Mononuclear cell (primary cell): ENCODE results near the gene GFM1. TPM values are rescaled to one million over a fixed set of nuclear protein-coding genes. Genes with fewer than 3 reads are reported as not detected.
"Not testable (repeated sequence)": the region's sequence is repeated elsewhere in the genome, so short reads cannot be mapped to it uniquely, and the experiment has no call there.

Experiments used
- H3K27me3 ChIP-seq: 2 replicates; pipeline ENCODE4 v1.6.0; 2011; ENCODE audit warnings: low read length, control low read depth; ENCODE audit not compliant: insufficient read depth
- H3K4me1 ChIP-seq: 2 replicates; pipeline ENCODE4 v1.5.1; 2011; ENCODE audit warnings: mild to moderate bottlenecking, low read length, control low read depth; ENCODE audit not compliant: insufficient read depth
- H3K4me3 ChIP-seq: 2 replicates; pipeline ENCODE4 v1.5.1; 2011; ENCODE audit warnings: mild to moderate bottlenecking, low read length, moderate library complexity
- H3K9me3 ChIP-seq: 2 replicates; pipeline ENCODE4 v1.5.1; 2011; ENCODE audit warnings: low read depth, mild to moderate bottlenecking, control low read depth, low read length
- total RNA-seq: library from RNA; depleted of rRNA; stranded (reverse); fragments of >200 nt; gene quantifications from one replicate; pipeline ENCODE4 v1.2.3, GENCODE V29; 2012

Gene GFM1
- total RNA-seq, 1 donor = 34.0 TPM

DNA sequence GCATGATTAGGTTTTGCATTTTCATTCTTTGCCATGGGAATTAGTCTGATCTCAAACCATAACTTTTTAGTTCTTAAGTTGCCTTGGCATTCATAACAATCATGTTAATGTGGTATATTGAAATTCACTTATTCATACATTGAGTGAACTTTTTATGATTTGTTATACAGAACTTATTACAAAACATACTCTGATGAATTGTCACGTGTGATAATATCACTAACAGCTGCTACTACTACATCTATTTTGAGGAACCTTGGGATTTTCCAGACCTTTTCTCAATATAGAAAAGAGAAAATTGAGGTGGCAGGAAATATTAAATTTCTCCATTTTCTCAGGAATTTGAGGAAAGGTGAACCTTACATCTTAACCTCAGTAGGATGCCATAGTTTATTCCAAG is 18.9 kb downstream of the GFM1 start:
- H3K27me3 ChIP-seq = no peaks in the 10 kb centered on the region
- no peaks in the 10 kb centered on the region for H3K4me1 ChIP-seq
- no peaks in the 10 kb centered on the region for H3K9me3 ChIP-seq
- H3K4me3 ChIP-seq = no peak overlapping the region

DNA sequence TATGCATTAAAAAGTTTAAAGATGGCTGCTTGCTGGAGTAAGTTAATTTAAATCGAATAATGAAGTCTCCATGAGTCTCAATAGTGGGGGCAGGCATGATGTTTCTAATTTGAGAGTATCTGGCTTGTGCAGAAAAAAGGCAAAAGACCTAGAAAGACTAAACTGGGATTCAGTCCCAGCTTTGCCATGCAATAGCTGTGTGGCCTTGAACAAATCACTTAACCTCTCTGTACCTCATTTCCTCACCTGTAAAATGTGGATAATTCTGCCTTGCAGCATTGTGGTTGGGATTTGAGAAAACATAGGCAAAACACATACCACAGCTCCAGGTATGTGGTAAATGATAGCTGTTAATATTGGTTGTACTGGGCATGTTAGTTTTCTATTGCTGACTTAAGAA is 19.5 kb downstream of the GFM1 start:
- H3K9me3 ChIP-seq = no peaks in the 10 kb centered on the region
- H3K4me3 ChIP-seq = no peak overlapping the region
- no peaks in the 10 kb centered on the region for H3K4me1 ChIP-seq
- H3K27me3 ChIP-seq = no peaks in the 10 kb centered on the region

DNA sequence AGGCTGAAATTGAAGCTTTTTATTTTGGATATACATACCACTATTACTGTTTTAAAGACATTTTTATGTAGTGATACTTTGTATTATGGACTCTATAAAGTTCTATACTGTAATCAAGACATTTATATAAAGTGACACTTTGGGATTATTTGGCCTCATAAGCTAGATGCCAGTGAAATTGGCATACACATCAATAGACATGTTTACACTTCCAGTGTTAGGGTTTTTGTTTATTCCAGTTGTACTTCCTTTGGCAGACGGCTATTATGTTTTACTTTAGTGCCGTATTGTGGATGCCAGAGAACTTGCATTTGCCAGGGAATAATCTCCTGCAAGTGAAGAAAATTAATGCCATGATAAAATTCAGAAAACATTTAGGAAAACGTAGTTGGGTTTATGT is 22.1 kb downstream of the GFM1 start:
- Histone ChIP-seq H3K4me1 (no peaks in the 10 kb centered on the region), H3K4me3 (no peak overlapping the region), H3K27me3 (no peaks in the 10 kb centered on the region), H3K9me3 (no peaks in the 10 kb centered on the region)

DNA sequence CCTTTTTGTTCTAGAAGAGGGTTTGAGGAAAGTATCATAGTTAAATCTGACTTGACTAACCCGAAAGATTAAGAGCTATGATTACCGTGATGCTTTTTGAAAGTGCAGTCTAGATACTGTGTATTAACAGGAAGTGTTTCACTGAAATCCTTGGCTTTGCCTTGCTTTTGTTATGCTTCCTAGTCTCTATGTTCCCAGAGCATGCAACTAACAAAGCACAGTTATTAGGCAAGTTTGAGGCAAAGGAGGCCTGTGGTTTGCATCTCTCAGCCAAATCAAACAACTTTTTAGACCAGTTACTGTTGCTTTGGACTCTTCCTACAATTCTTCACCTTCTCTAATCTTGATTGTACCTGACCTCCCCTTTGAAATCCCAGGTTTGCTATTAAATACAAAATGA is 24.2 kb downstream of the GFM1 start:
- Histone ChIP-seq H3K9me3 (no peaks in the 10 kb centered on the region), H3K27me3 (no peaks in the 10 kb centered on the region), H3K4me1 (peaks cover 13% of the 10 kb centered on the region), H3K4me3 (no peak overlapping the region)

DNA sequence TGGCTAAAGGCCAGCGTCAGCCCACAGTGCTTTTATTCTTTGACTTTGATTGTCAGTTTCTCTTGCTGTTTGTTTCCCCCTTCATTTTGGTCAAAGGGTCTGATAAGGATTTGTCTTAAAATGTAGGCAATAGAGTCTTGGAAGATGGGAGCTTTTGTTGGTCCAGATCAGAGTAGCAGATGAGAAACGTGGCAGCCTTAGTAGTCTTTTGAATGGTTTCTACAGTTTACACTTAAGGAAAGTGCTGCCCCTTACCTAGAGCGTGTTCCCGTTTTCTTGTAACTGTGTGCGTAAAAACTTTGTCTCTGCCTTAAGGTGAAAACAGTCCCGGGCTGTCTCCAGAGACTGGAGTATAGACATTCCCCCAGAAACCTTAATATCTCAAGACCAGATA is 27.5 kb downstream of the GFM1 start:
- H3K27me3 ChIP-seq = no peaks in the 10 kb centered on the region
- no peaks in the 10 kb centered on the region for H3K9me3 ChIP-seq
- peaks cover 13% of the 10 kb centered on the region for H3K4me1 ChIP-seq
- peak overlapping the region; percentile 45 for H3K4me3 ChIP-seq

- Histone ChIP-seq H3K27me3 (no peaks in the 10 kb centered on the region), H3K4me3 (peak within 1 kb of the TSS; percentile 45), H3K4me1 (peaks cover 13% of the 10 kb centered on the region), H3K9me3 (no peaks in the 10 kb centered on the region)
These were observed 28.2 kb downstream of the GFM1 start, which contains the start of gene LXN for GRCh38 chr3:158672215-158673176. Gene LXN (minus strand): TSS chr3:158672648. CDS start chr3:158672478, 170 bp downstream.

- Histone ChIP-seq H3K27me3 (no peaks in the 10 kb centered on the region), H3K4me3 (no peak overlapping the region), H3K9me3 (no peaks in the 10 kb centered on the region), H3K4me1 (no peaks in the 10 kb centered on the region)
These were observed 34.4 kb downstream of the GFM1 start for GRCh38 chr3:158678687-158679086.

DNA sequence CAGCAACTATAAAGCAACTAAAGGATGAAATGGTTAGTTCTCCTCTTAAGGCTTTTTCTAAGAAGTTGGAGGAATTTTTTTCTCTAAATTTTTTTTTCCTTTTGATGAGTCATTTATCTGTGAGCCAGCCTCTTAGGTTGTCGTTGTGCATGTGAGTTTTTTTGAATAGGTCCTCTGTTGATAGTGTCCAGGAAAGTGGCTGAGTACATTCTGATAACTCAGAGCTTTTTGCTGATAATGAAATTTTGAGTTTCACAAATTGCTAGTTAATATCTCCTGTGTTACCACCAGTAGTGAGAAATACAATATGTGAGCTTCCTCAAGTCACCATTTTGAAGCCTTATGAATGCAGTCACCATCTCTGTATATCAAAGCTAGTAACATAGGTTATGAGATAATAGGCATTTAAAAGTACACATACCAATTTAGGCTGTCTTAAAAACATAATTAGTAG is 35.2 kb downstream of the GFM1 start:
- H3K9me3 ChIP-seq = no peaks in the 10 kb centered on the region
- H3K4me1 ChIP-seq = no peaks in the 10 kb centered on the region
- H3K4me3 ChIP-seq = no peak overlapping the region
- no peaks in the 10 kb centered on the region for H3K27me3 ChIP-seq

GRCh38 chr3:158680861-158681260 is 36.5 kb downstream of the GFM1 start:
- H3K4me1 ChIP-seq = no peaks in the 10 kb centered on the region
- H3K9me3 ChIP-seq = no peaks in the 10 kb centered on the region
- H3K27me3 ChIP-seq = no peaks in the 10 kb centered on the region
- H3K4me3 ChIP-seq = no peak overlapping the region

- Histone ChIP-seq H3K9me3 (no peaks in the 10 kb centered on the region), H3K4me3 (no peak overlapping the region), H3K27me3 (no peaks in the 10 kb centered on the region), H3K4me1 (no peaks in the 10 kb centered on the region)
These were observed 39.1 kb downstream of the GFM1 start for GRCh38 chr3:158683230-158683962.

- Histone ChIP-seq H3K27me3 (no peaks in the 10 kb centered on the region), H3K4me3 (no peak overlapping the region), H3K9me3 (no peaks in the 10 kb centered on the region), H3K4me1 (no peaks in the 10 kb centered on the region)
These were observed 40.8 kb downstream of the GFM1 start for GRCh38 chr3:158685159-158685558.

GRCh38 chr3:158693866-158694456 is 49.6 kb downstream of the GFM1 start:
- H3K4me1 ChIP-seq, H3K27me3 ChIP-seq, H3K9me3 ChIP-seq, H3K4me3 ChIP-seq: not testable (repeated sequence)

- H3K4me1 ChIP-seq = no peaks in the 10 kb centered on the region
- H3K4me3 ChIP-seq = no peak overlapping the region
- H3K27me3 ChIP-seq = no peaks in the 10 kb centered on the region
- no peaks in the 10 kb centered on the region for H3K9me3 ChIP-seq
These were observed 52.3 kb downstream of the GFM1 start for GRCh38 chr3:158696618-158697017.

DNA sequence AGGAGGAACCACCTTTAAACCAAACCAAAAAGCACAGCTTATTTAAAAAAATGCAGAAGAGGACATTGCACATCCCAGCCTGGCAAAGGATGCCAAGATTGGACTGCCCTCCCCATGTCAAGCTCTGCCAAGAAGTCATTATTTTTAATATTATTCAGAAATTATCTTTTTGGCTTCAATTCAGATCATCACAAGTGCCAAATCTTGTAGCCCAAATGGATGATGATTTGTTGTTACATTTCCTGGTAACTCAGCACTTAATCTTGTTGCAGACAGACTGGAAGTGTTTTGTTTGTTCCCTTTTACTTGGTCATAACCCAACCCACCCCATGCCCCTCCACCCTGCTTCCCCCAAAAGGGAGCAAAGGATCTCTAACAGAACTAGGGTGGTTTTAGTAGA is 56.2 kb downstream of the GFM1 start:
- no peaks in the 10 kb centered on the region for H3K9me3 ChIP-seq
- H3K27me3 ChIP-seq = no peaks in the 10 kb centered on the region
- H3K4me1 ChIP-seq = no peaks in the 10 kb centered on the region
- no peak overlapping the region for H3K4me3 ChIP-seq

- Histone ChIP-seq H3K27me3 (no peaks in the 10 kb centered on the region), H3K9me3 (no peaks in the 10 kb centered on the region), H3K4me3 (no peak overlapping the region), H3K4me1 (no peaks in the 10 kb centered on the region)
These were observed 57.2 kb downstream of the GFM1 start for GRCh38 chr3:158701420-158702065.
